Body of pancreas (tissue), 4 donors: ENCODE measurements around the gene DRGX. TPM values are rescaled to one million over a fixed set of nuclear protein-coding genes. Genes with fewer than 3 reads are reported as not detected.
A peak's percentile ranks its signal among the peaks of the same experiment; 100 is the strongest.

Experiments used
- ATAC-seq: fragments of 150-250 bp; one replicate; pipeline ENCODE4 v1.9.1; 2016
- DNase-seq, 4 donors: peaks; one replicate each; pipeline ENCODE4 v3.0.0-alpha.2; 2019
- H3K27ac ChIP-seq, 4 donors: fragments of 200-600 bp; sonication (generic); 1 replicate in 3 of 4; 2 replicates in 1 of 4; pipeline versions ENCODE4 v1.5.1 to v1.6.1; 2016 to 2019; ENCODE audit warnings: mild to moderate bottlenecking in 1 of 4, mixed read lengths in 1 of 4, moderate library complexity in 1 of 4
- H3K27me3 ChIP-seq, 2 donors: fragments of 200-600 bp; sonication (generic); one replicate each; pipeline ENCODE4 v1.6.0; 2016; ENCODE audit warnings: mild to moderate bottlenecking in 1 of 2
- H3K36me3 ChIP-seq, 2 donors: fragments of 200-600 bp; sonication (generic); replicated peaks in 1 of 2; 2 replicates each; pipeline ENCODE4 v1.5.1; 2016; ENCODE audit warnings: low read depth in 2 of 2; ENCODE audit not compliant: insufficient read depth in 1 of 2
- H3K4me1 ChIP-seq: fragments of 200-600 bp; sonication (generic); one replicate; pipeline ENCODE4 v1.6.0; 2016
- H3K4me3 ChIP-seq, 2 donors: fragments of 200-600 bp; sonication (generic); 1 replicate in 1 of 2; 2 replicates in 1 of 2; pipeline ENCODE4 v1.5.1; 2016 to 2019
- H3K9me3 ChIP-seq, 3 donors: fragments of 200-600 bp; sonication (generic); 1 replicate in 2 of 3; 2 replicates in 1 of 3; pipeline ENCODE4 v1.5.1; 2016
- POLR2A ChIP-seq, 3 donors: fragments of 450-650 bp; IDR thresholded peaks; one replicate each; pipeline ENCODE4 v1.6.1; 2016; ENCODE audit warnings: antibody characterized with exemption in 3 of 3, mild to moderate bottlenecking in 2 of 3
- WGBS, 2 donors: methylation state at CpG; one replicate each; pipeline ENCODE4 v1.1.5; 2017; 5-methylcytosine and 5-hydroxymethylcytosine counted together
- intact Hi-C: fragments of 100-400 bp; cut with DNase I; formaldehyde crosslinking; loops from one replicate; pipeline ENCODE4 v1.15.1; 2023
- total RNA-seq, 2 donors: library from RNA; depleted of rRNA; stranded (reverse); fragments of >200 nt; gene quantifications; one replicate each; pipeline ENCODE4 v1.1.0, GENCODE V29; 2016
- TF ChIP-seq, protein P1 (sequence below), 7 experiments: fragments of 450-650 bp in 4 of 7; fragments of 200-600 bp in 3 of 7; sonication (generic) in 3 of 7; IDR thresholded peaks; one replicate each; pipeline ENCODE4 v1.5.1; 2016 to 2019; ENCODE audit warnings: antibody characterized with exemption in 7 of 7

DRGX gene
- total RNA-seq, 2 donors from 2014 or later: not detected

DNA sequence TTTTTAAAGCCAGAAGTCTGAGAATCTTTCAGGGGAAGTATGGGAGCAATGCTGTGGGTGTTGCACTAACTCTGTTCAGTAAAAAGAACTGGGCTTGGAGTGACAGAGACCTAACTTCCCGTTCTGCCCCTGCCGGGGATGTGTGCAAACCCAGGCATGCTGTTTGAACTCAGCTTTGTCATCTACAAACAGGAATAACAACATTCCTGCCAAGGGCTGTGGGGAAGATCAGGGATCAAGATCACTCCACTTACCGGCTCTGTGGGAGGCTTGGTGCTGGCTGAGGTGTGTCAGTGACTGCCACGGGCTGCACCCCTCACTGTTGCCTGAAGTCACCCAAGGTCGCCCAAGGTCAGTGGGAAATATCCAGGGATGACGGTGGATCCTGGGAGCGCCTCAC lies 23.1 kb upstream of the DRGX start:
- 33 to 54% methylated on average over 5 to 7 of the region's 7 CpGs for WGBS, 2 donors
- TF ChIP-seq, protein P1, sequence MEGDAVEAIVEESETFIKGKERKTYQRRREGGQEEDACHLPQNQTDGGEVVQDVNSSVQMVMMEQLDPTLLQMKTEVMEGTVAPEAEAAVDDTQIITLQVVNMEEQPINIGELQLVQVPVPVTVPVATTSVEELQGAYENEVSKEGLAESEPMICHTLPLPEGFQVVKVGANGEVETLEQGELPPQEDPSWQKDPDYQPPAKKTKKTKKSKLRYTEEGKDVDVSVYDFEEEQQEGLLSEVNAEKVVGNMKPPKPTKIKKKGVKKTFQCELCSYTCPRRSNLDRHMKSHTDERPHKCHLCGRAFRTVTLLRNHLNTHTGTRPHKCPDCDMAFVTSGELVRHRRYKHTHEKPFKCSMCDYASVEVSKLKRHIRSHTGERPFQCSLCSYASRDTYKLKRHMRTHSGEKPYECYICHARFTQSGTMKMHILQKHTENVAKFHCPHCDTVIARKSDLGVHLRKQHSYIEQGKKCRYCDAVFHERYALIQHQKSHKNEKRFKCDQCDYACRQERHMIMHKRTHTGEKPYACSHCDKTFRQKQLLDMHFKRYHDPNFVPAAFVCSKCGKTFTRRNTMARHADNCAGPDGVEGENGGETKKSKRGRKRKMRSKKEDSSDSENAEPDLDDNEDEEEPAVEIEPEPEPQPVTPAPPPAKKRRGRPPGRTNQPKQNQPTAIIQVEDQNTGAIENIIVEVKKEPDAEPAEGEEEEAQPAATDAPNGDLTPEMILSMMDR (IDR thresholded peaks at IDR 0.05): peak in 2 of 7 experiments; percentile 3 to 11
- TF ChIP-seq POLR2A (IDR thresholded peaks at IDR 0.05): no peak
- ATAC-seq: peak; percentile 95

DNA sequence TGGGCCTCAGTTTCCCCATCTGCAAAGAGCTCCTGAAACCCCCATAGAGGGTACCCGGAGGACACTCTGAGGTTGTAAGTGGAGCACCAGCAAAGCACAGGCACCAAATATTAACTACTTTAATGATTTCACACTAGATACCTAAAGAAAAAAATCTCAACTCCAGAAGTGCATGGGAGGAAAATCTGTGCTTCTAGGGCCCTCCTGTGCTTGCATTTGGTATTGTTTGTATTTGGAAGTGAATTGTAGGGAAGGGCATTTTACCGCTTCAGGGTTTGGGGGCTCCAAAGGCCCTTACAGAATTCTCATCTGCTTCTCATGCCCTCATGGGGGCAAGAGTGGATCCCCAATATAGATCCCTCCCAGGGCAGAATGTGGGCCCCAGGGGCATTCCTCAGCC lies 22.4 kb upstream of the DRGX start:
- Histone ChIP-seq H3K9me3 (no peaks in the 10 kb centered on the region), H3K4me1 (peaks cover 32% of the 10 kb centered on the region), H3K27ac (peak overlapping the region in 1 of 4 donors; percentile 8), H3K27me3 (no peaks in the 10 kb centered on the region), H3K4me3 (no peak overlapping the region), H3K36me3 (no peaks in the 10 kb centered on the region)
- TF ChIP-seq, protein P1 (IDR thresholded peaks at IDR 0.05): peak in 5 of 7 experiments; percentile 19 to 47 (median 43)
- TF ChIP-seq POLR2A (IDR thresholded peaks at IDR 0.05): no peak
- WGBS, 2 donors: 66 to 73% methylated on average over 2 of the region's 2 CpGs
- ATAC-seq (no peak), DNase-seq (no peak)
- intact Hi-C loops: no loop called here

More for the DNA sequence above, 23.1 kb upstream of the DRGX start:
- H3K4me3 ChIP-seq: no peak overlapping the region
- no peaks in the 10 kb centered on the region for H3K36me3 ChIP-seq
- peak overlapping the region in 2 of 4 donors; percentile 48 to 57 for H3K27ac ChIP-seq
- peak; percentile 33 to 59 (median 44) for DNase-seq
- intact Hi-C loops: no loop called here
- no peaks in the 10 kb centered on the region for H3K9me3 ChIP-seq
- no peaks in the 10 kb centered on the region for H3K27me3 ChIP-seq
- peaks cover 25% of the 10 kb centered on the region for H3K4me1 ChIP-seq

DNA sequence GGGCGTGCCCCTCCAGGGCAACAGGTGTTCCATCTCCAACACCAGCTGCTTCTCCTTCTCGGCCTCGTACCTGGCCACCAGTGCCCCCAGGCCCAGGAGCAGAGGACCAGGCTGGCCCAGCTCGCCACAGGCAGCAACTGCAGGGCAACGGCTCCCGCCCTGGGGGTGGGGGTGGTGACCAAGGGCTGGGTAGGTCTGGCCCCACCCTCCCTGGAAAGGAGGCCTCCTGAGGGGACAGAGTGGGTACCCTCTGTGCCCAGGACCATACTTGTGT lies 22.1 kb upstream of the DRGX start:
- no peak for TF ChIP-seq POLR2A (IDR thresholded peaks at IDR 0.05)
- TF ChIP-seq, protein P1 (IDR thresholded peaks at IDR 0.05): no peak
- no peaks in the 10 kb centered on the region for H3K9me3 ChIP-seq
- no peaks in the 10 kb centered on the region for H3K36me3 ChIP-seq
- DNase-seq (no peak), ATAC-seq (no peak)
- WGBS, 2 donors: 66 to 83% methylated on average over 4 of the region's 6 CpGs
- no peak overlapping the region for H3K4me3 ChIP-seq
- intact Hi-C loops: no loop called here
- no peaks in the 10 kb centered on the region for H3K27me3 ChIP-seq
- H3K27ac ChIP-seq: no peak overlapping the region
- peaks cover 36% of the 10 kb centered on the region for H3K4me1 ChIP-seq

DNA sequence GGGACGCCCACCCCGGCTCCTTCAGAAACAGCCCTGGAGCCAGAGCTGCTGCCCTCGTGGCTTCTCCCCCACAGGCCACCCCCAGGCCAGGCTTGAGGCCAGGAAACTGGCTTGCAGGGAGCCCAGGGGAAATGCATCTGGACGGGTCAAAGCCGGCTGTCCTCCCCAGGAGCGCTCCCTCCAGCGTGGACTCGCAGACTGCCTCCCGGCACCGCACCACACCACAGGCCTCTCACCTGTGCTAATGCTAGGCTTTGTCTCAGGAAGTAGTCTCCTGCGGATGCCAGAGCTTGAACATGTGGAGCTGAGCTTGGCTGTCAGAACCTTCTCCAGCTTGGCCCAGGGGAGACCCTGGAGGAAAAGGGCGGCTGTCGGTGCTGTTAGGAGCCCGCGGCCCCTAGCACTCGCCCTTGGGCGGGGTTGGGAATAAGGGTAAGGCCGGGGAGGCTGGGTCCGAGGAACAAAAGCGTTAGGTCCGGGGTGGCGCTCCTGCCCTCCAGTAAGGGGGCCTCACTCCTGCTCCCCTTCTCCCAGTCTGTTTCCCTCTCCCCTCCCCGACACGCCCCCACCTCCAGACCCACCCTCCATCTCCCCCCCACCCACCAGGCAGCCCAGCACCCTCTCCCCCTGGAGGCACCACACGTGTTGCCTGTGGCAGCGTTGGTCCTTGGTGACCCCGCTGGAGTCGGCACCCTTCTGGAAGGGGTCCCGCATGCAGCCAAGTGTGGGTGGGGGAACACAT lies 21.6 kb upstream of the DRGX start:
- intact Hi-C loops: no loop called here
- Histone ChIP-seq H3K4me1 (peaks cover 39% of the 10 kb centered on the region), H3K27ac (no peak overlapping the region), H3K4me3 (no peak overlapping the region), H3K9me3 (no peaks in the 10 kb centered on the region), H3K27me3 (no peaks in the 10 kb centered on the region), H3K36me3 (no peaks in the 10 kb centered on the region)
- ATAC-seq (no peak), DNase-seq (no peak)
- WGBS, 2 donors: 86 to 91% methylated on average over 22 to 29 of the region's 29 CpGs
- TF ChIP-seq, protein P1 (IDR thresholded peaks at IDR 0.05): no peak
- TF ChIP-seq POLR2A (IDR thresholded peaks at IDR 0.05): no peak

DNA sequence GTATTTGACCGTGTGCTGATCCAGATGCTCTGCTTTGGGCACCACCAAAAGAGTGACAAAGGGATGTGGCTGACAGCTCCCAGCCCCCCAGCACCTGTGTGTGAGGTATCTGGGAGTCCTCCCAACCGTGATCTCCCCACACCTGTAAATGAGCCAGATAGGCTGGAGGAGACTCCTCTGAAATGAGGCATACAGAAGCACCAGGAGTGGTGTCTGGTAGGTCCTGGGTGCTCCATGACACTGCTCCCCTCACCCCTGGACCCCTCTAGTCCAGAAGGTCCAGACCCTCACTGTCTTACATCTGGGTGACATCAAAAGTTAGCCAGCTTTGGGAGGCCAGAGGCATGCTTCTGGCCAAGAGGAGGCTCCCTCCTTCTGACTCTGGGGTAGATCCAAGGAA lies 20.0 kb upstream of the DRGX start:
- ATAC-seq: no peak
- intact Hi-C loops: no loop called here

More for the DNA sequence above, 20.0 kb upstream of the DRGX start:
- Histone ChIP-seq H3K4me1 (peaks cover 54% of the 10 kb centered on the region), H3K27ac (no peak overlapping the region), H3K36me3 (no peaks in the 10 kb centered on the region), H3K9me3 (no peaks in the 10 kb centered on the region), H3K4me3 (no peak overlapping the region), H3K27me3 (no peaks in the 10 kb centered on the region)
- WGBS, 2 donors: 75 to 77% methylated on average over 2 of the region's 2 CpGs
- no peak for TF ChIP-seq POLR2A (IDR thresholded peaks at IDR 0.05)
- TF ChIP-seq, protein P1 (IDR thresholded peaks at IDR 0.05): no peak
- no peak for DNase-seq
